Type B pancreatic cell (in vitro differentiated cells): ENCODE measurements around the gene ANTXR2. TPM values are rescaled to one million over a fixed set of nuclear protein-coding genes. Genes with fewer than 3 reads are reported as not detected.

Experiments
- DNase-seq: peaks from one replicate; pipeline ENCODE4 v3.0.0; 2021; ENCODE audit warnings: mixed read lengths; ENCODE audit not compliant: unreplicated experiment; ENCODE audit errors: extremely low spot score
- H3K27ac Mint-ChIP-seq: 2 replicates; pipeline ENCODE4 v1.8.0; 2021; ENCODE audit warnings: mild to moderate bottlenecking, mixed read lengths
- H3K27me3 Mint-ChIP-seq: 2 replicates; pipeline ENCODE4 v1.8.0; 2021; ENCODE audit warnings: mixed read lengths
- H3K36me3 Mint-ChIP-seq: 2 replicates; pipeline ENCODE4 v1.8.0; 2021; ENCODE audit warnings: mixed read lengths
- H3K4me1 Mint-ChIP-seq: one replicate; pipeline ENCODE4 v1.8.0; 2021; ENCODE audit warnings: mixed read lengths; ENCODE audit not compliant: unreplicated experiment
- H3K4me3 Mint-ChIP-seq: 2 replicates; pipeline ENCODE4 v1.8.0; 2021; ENCODE audit warnings: mild to moderate bottlenecking, mixed read lengths
- H3K9me3 Mint-ChIP-seq: 2 replicates; pipeline ENCODE4 v1.8.0; 2021; ENCODE audit warnings: mixed read lengths
- total RNA-seq: library from RNA; stranded (reverse); gene quantifications from 2 replicates; pipeline ENCODE4 v1.2.1, GENCODE V29; 2021; ENCODE audit warnings: low replicate concordance
- TF ChIP-seq, protein P1 (sequence below): fragments of 200-600 bp; sonication (generic); conservative IDR thresholded peaks from 2 replicates; pipeline ENCODE4 v1.5.0; 2021; ENCODE audit warnings: antibody characterized with exemption, mild to moderate bottlenecking

Gene ANTXR2
- total RNA-seq, 1 donor from 2014 or later = 30.4 TPM

DNA sequence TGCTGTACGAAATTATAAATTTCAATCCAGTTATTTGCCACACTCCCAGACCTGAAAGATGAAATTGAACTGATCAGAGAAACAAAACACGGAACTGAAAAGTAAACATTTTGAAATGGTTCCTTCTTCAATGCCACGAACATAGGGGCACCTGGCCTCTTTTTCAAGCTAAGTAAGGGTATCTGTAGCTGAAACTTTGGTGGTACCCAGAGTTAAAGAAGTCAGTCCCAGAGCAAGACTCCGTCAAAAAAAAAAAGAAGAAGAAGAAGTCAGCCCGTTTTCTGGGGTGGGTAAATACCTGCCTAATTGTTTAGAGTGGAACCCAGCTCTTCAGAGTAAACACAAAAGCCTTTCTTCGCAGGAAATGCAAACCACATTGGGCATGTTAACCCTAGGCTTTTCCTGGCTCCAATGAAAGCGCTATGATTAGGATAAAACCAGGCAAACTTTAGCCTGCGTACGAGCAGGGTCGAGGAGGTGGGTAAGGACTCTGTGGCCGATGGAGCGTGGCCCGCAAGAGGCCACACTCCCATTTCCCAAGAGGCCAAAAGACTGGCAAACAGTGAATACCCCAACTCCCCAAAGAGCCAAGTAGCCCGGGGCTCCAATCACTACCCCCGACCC is 1.3 kb downstream of the ANTXR2 start:
- no peak for DNase-seq
- peaks cover 11% of the 10 kb centered on the region for H3K36me3 Mint-ChIP-seq
- peaks cover 22% of the 10 kb centered on the region for H3K4me1 Mint-ChIP-seq
- TF ChIP-seq, protein P1, sequence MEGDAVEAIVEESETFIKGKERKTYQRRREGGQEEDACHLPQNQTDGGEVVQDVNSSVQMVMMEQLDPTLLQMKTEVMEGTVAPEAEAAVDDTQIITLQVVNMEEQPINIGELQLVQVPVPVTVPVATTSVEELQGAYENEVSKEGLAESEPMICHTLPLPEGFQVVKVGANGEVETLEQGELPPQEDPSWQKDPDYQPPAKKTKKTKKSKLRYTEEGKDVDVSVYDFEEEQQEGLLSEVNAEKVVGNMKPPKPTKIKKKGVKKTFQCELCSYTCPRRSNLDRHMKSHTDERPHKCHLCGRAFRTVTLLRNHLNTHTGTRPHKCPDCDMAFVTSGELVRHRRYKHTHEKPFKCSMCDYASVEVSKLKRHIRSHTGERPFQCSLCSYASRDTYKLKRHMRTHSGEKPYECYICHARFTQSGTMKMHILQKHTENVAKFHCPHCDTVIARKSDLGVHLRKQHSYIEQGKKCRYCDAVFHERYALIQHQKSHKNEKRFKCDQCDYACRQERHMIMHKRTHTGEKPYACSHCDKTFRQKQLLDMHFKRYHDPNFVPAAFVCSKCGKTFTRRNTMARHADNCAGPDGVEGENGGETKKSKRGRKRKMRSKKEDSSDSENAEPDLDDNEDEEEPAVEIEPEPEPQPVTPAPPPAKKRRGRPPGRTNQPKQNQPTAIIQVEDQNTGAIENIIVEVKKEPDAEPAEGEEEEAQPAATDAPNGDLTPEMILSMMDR = no peak
- peaks cover 15% of the 10 kb centered on the region for H3K27me3 Mint-ChIP-seq
- H3K27ac Mint-ChIP-seq = peak overlapping the region; percentile 85
- H3K4me3 Mint-ChIP-seq = peak overlapping the region; percentile 96
- H3K9me3 Mint-ChIP-seq = no peaks in the 10 kb centered on the region

DNA sequence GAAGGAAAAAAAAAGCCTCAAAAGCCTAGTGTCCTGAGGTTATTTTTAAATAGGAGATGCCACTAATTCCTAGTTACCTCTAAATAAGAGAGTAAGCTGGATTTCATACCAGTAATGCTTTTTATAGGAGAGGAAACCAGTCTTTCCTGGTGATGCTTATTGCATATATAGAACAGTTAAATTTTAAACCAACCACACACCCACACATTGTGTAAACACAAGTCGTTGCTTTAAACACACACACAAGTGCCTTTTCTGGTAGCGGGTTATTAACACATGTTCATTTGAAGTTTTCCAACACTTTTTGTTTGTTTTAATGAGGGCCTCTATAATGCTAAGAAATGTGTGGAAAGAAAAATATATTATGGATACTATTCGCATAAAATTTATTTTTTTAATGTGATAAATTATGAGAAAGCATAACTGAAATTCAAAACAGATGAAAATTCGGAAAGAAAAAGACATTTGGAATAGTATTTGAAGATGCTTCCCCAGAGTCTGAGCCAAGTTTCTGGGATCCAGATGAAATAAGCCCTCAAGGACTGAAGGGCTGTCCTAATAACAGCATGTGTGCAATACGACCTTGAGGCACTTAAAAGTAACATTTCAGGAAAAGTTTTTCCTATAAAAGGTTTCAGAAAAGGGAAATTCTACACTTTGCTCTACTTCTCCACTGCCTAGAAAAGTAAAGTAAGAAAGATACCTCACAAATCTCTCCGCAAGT is 2.0 kb downstream of the ANTXR2 start:
- Mint-ChIP-seq H3K4me1 (peaks cover 22% of the 10 kb centered on the region), H3K27ac (peak overlapping the region; percentile 85), H3K9me3 (no peaks in the 10 kb centered on the region), H3K36me3 (peaks cover 14% of the 10 kb centered on the region), H3K27me3 (peaks cover 15% of the 10 kb centered on the region), H3K4me3 (peak overlapping the region; percentile 96)
- no peak for DNase-seq
- TF ChIP-seq, protein P1 = no peak

DNA sequence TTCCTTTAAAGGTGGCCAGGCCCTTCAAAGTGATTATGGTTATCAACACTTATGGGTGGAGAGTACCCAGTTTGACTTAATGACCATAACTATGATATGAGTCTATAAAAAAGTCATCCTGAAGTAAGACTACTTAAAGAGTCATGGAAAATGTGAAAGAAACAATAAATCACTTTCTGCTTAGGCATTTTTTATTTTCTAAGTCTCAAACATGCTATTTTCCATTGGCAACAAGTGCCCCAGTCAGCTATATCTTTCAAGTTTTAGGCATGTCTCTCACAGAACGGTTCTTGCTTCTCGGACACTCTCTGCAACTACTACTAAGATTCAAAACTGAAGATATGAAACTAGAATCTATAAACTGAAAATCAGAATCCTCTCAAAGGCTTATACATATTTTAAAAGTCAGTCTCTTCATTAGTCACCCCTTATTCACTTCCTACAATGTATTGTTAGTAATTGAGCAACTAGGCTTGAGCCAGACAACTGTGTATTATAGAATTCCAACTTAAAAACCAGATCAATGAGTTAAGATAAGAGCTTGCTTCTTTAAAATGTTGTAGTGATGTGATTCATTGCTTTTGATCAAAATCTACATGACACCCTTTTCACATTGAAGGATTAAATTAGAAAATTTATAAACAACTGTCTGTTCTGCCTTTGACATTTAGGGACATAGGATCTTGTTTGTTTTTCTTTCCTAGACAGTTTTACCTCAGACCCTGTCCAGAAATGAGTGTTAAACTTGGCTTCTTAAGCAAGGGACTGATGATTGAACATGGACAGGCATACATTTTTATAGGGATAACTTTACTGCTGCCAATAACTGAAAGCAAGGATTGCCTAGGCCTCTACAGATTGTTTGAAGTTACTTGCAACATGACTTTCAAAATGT is 2.9 kb downstream of the ANTXR2 start:
- Mint-ChIP-seq H3K9me3 (no peaks in the 10 kb centered on the region), H3K27me3 (peaks cover 13% of the 10 kb centered on the region), H3K27ac (no peak overlapping the region), H3K4me3 (peak overlapping the region; percentile 96), H3K4me1 (peaks cover 22% of the 10 kb centered on the region), H3K36me3 (peaks cover 14% of the 10 kb centered on the region)
- no peak for DNase-seq
- TF ChIP-seq, protein P1 = no peak

GRCh38 chr4:80069108-80069836 is 3.8 kb downstream of the ANTXR2 start:
- TF ChIP-seq, protein P1 = no peak
- peaks cover 18% of the 10 kb centered on the region for H3K36me3 Mint-ChIP-seq
- no peak overlapping the region for H3K27ac Mint-ChIP-seq
- H3K4me1 Mint-ChIP-seq = peaks cover 22% of the 10 kb centered on the region
- no peak overlapping the region for H3K4me3 Mint-ChIP-seq
- DNase-seq = no peak
- H3K9me3 Mint-ChIP-seq = no peaks in the 10 kb centered on the region
- H3K27me3 Mint-ChIP-seq = peaks cover 7% of the 10 kb centered on the region

DNA sequence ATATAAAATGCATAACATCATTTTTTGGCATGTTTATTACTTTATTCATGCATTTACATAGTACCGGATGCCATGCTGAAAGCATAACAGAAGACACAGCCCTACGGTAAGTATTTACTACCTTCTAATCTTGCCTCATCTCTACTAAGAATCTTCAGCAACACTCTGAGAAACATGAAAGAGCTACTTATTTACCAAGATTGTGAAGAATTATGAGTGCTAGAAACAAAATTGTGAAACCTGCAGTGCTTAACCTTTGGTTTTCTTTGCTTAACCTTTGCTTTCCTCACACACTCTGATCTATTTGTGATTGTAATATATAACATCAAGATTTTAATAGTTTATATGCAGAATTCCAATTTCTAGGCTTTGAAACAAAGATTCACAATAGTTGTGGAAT is 7.4 kb downstream of the ANTXR2 start:
- H3K9me3 Mint-ChIP-seq = no peaks in the 10 kb centered on the region
- DNase-seq = no peak

More for the DNA sequence above, 7.4 kb downstream of the ANTXR2 start:
- peaks cover 12% of the 10 kb centered on the region for H3K4me1 Mint-ChIP-seq
- H3K36me3 Mint-ChIP-seq = peaks cover 20% of the 10 kb centered on the region
- H3K27me3 Mint-ChIP-seq = no peaks in the 10 kb centered on the region
- no peak overlapping the region for H3K27ac Mint-ChIP-seq
- H3K4me3 Mint-ChIP-seq = no peak overlapping the region
- TF ChIP-seq, protein P1 = no peak
